Stimulated activated CD8-positive, alpha-beta memory T cell treated with anti-CD3 and anti-CD28 coated beads, Interleukin-2, amount 100 ng/mL, for 48 hours (primary cell): ENCODE measurements around the gene AGA.

Experiments used
- DNase-seq, 2 donors: peaks; one replicate each; pipeline ENCODE4 v3.0.0-alpha.2; 2020; ENCODE audit warnings: low read depth in 2 of 2

Gene AGA

DNA sequence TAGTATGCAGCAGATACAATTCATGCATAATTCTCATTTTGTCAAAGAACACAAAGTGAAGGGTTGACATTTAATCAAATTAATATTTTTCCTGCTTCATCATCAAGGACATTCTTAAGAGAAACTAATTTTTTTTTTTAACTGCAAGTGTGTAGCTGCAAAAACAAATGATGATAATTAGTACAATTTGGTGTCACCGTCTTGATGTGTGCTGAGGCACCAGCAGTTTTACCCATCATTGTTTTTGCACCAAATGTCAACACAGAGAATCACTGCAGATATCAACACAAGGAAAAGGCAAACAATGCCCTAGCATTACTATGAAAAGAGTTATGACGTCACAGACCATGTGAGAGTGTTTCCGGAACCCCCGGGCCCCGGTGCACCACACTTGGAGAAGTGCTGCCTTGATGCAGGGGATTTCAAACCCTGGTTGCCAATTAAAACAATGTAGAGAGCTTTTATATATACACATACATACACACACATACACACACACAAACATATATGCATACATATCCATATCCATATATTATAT lies 55.9 kb downstream of the AGA start:
- DNase-seq: no peak

- DNase-seq: no peak
These were observed 56.5 kb downstream of the AGA start for GRCh38 chr4:177385576-177386277.

- DNase-seq: no peak
These were observed 57.3 kb downstream of the AGA start for GRCh38 chr4:177384856-177385397.

DNA sequence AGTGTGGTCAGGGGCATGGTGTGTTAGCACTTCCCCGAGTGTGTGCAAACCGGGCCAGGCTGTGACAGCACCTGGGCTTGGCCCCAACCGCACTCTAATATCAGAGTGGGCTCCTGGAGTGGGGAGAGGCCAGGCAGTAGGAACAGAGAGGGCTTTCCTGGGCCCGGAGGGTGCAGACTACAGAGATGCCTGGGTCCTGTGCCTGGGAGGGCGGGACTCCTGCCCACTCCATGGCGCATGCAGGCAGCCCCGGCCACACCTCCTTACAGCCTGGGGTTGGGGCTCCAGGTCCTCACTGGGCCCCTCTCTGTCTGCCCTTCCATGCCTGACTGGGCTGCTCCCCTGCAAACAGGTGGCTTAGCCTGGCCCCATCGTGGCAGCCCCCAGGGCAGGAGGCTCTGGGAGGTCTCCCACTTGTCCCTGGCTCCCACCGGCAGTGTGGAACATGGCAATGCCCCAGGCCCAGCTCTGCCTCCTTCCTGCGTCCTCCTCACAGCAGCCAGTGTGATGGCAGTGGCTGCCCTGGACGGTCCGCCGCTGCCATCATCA lies 60.4 kb downstream of the AGA start:
- DNase-seq: no peak
